HG02678 (cell line): ENCODE results near the gene SLAMF6.

Source experiments
- ATAC-seq: cut with Tn5 transposase; IDR thresholded peaks from one replicate; pipeline ENCODE4 v1.9.1; 2021; ENCODE audit warnings: mild to moderate bottlenecking, moderate library complexity; ENCODE audit not compliant: unreplicated experiment

Gene SLAMF6

GRCh38 chr1:160474392-160475242 is 48.4 kb downstream of the SLAMF6 start:
- ATAC-seq = peak; percentile 51

- no peak for ATAC-seq
Observed at GRCh38 chr1:160472112-160472511, 50.9 kb downstream of the SLAMF6 start.

- no peak for ATAC-seq
Observed at GRCh38 chr1:160471253-160471652, 51.8 kb downstream of the SLAMF6 start.

- ATAC-seq = no peak
Observed at GRCh38 chr1:160467576-160467975, 55.5 kb downstream of the SLAMF6 start.

- no peak for ATAC-seq
Observed at GRCh38 chr1:160466961-160467360, 56.1 kb downstream of the SLAMF6 start.

- ATAC-seq = no peak
Observed at GRCh38 chr1:160465123-160465522, 57.9 kb downstream of the SLAMF6 start.

- no peak for ATAC-seq
Observed at GRCh38 chr1:160460683-160461287, 62.3 kb downstream of the SLAMF6 start.

GRCh38 chr1:160460214-160460642 is 62.8 kb downstream of the SLAMF6 start:
- ATAC-seq = peak; percentile 45

- ATAC-seq = no peak
Observed at GRCh38 chr1:160459687-160460086, 63.4 kb downstream of the SLAMF6 start.

GRCh38 chr1:160459056-160459455 is 64.0 kb downstream of the SLAMF6 start:
- ATAC-seq = no peak

GRCh38 chr1:160455153-160455517 is 67.9 kb downstream of the SLAMF6 start:
- ATAC-seq = no peak

GRCh38 chr1:160454371-160455152 is 68.5 kb downstream of the SLAMF6 start:
- no peak for ATAC-seq

GRCh38 chr1:160453443-160453842 is 69.6 kb downstream of the SLAMF6 start:
- peak; percentile 48 for ATAC-seq

GRCh38 chr1:160451859-160452232 is 71.2 kb downstream of the SLAMF6 start:
- no peak for ATAC-seq

GRCh38 chr1:160451119-160451858 is 71.8 kb downstream of the SLAMF6 start:
- no peak for ATAC-seq

GRCh38 chr1:160449494-160449893 is 73.6 kb downstream of the SLAMF6 start:
- ATAC-seq = no peak

GRCh38 chr1:160446945-160447600 is 76.0 kb downstream of the SLAMF6 start:
- no peak for ATAC-seq

- no peak for ATAC-seq
Observed at GRCh38 chr1:160439718-160440117, 83.3 kb downstream of the SLAMF6 start.

- no peak for ATAC-seq
Observed at GRCh38 chr1:160438935-160439334, 84.1 kb downstream of the SLAMF6 start.

GRCh38 chr1:160438317-160438918 is 84.6 kb downstream of the SLAMF6 start:
- no peak for ATAC-seq
